SK-N-SH treated with all-trans-retinoic acid at 6 μM for 48 hours (cell line): Measurements from ENCODE around the gene SVIL.

Experiments used
- ATAC-seq: fragments of 200-7000 bp; cut with Tn5 transposase; 3 replicates; pipeline ENCODE4 v1.9.1; 2020; ENCODE audit warnings: mild to moderate bottlenecking, moderate library complexity
- ARNTL ChIP-seq: fragments of 450-650 bp; formaldehyde crosslinking; IDR thresholded peaks from 2 replicates; pipeline ENCODE4 v1.5.0; 2020; ENCODE audit warnings: low read depth, mild to moderate bottlenecking, moderate library complexity, borderline replicate concordance
- BACH2 ChIP-seq: fragments of 250-450 bp; sonication (Bioruptor Pico); IDR thresholded peaks from 2 replicates; pipeline ENCODE4 v1.9.0; 2021; ENCODE audit warnings: mild to moderate bottlenecking, borderline replicate concordance
- CREB5 ChIP-seq: fragments of 250-450 bp; sonication (Bioruptor Pico); IDR thresholded peaks from 2 replicates; pipeline ENCODE4 v1.5.1; 2020; ENCODE audit warnings: low read depth, mild to moderate bottlenecking, moderate library complexity
- CSRNP3 ChIP-seq: fragments of 250-450 bp; sonication (Bioruptor Pico); IDR thresholded peaks from 2 replicates; pipeline ENCODE4 v1.5.1; 2021; ENCODE audit warnings: mild to moderate bottlenecking, moderate library complexity
- ESRRG ChIP-seq: fragments of 250-450 bp; sonication (Bioruptor Pico); IDR thresholded peaks from 2 replicates; pipeline ENCODE4 v1.6.1; 2021; ENCODE audit warnings: mild to moderate bottlenecking
- GLIS3 ChIP-seq: fragments of 250-450 bp; sonication (Bioruptor Pico); IDR thresholded peaks from 2 replicates; pipeline ENCODE4 v1.5.0; 2020; ENCODE audit warnings: mild to moderate bottlenecking, moderate library complexity
- ISL1 ChIP-seq: fragments of 250-450 bp; sonication (Bioruptor Pico); IDR thresholded peaks from 2 replicates; pipeline ENCODE4 v2.1.2; 2022; ENCODE audit warnings: mild to moderate bottlenecking, moderate library complexity
- OSR1 ChIP-seq: fragments of 250-450 bp; sonication (Bioruptor Pico); IDR thresholded peaks from 2 replicates; pipeline ENCODE4 v1.8.0; 2022; ENCODE audit warnings: moderate library complexity, mild to moderate bottlenecking, inconsistent platforms
- PATZ1 ChIP-seq: fragments of 250-450 bp; sonication (Bioruptor Pico); IDR thresholded peaks from 2 replicates; pipeline ENCODE4 v1.8.0; 2020; ENCODE audit warnings: mild to moderate bottlenecking, moderate library complexity, borderline replicate concordance
- POU6F1 ChIP-seq: fragments of 250-450 bp; sonication (Bioruptor Pico); IDR thresholded peaks from 2 replicates; pipeline ENCODE4 v1.8.0; 2021; ENCODE audit warnings: low read depth, mild to moderate bottlenecking, moderate library complexity, borderline replicate concordance
- PPARA ChIP-seq: fragments of 250-450 bp; sonication (Bioruptor Pico); IDR thresholded peaks from 2 replicates; pipeline ENCODE4 v1.5.0; 2020; ENCODE audit warnings: mild to moderate bottlenecking, borderline replicate concordance
- RARB ChIP-seq: fragments of 250-450 bp; sonication (Bioruptor Pico); IDR thresholded peaks from 2 replicates; pipeline ENCODE4 v1.8.0; 2021; ENCODE audit warnings: mild to moderate bottlenecking, moderate library complexity
- SNAI2 ChIP-seq: fragments of 250-450 bp; sonication (Bioruptor Pico); IDR thresholded peaks from 2 replicates; pipeline ENCODE4 v1.5.0; 2020; ENCODE audit warnings: mild to moderate bottlenecking, moderate library complexity
- TCF4 ChIP-seq: fragments of 250-450 bp; sonication (Bioruptor Pico); IDR thresholded peaks from 2 replicates; pipeline ENCODE4 v1.8.0; 2021; ENCODE audit warnings: mild to moderate bottlenecking, moderate library complexity, borderline replicate concordance
- TOX ChIP-seq: fragments of 250-450 bp; sonication (Bioruptor Pico); IDR thresholded peaks from 2 replicates; pipeline ENCODE4 v1.8.0; 2021; ENCODE audit warnings: mild to moderate bottlenecking, moderate library complexity, borderline replicate concordance
- TSHZ2 ChIP-seq: fragments of 250-450 bp; sonication (Bioruptor Pico); IDR thresholded peaks from 2 replicates; pipeline ENCODE4 v1.5.0; 2020; ENCODE audit warnings: mild to moderate bottlenecking, moderate library complexity
- ZC3H10 ChIP-seq: fragments of 250-450 bp; sonication (Bioruptor Pico); IDR thresholded peaks from 2 replicates; pipeline ENCODE4 v1.5.1; 2021; ENCODE audit warnings: mild to moderate bottlenecking, moderate library complexity
- ZNF565 ChIP-seq: fragments of 450-650 bp; formaldehyde crosslinking; conservative IDR thresholded peaks from 2 replicates; pipeline ENCODE4 v1.5.0; 2020; ENCODE audit warnings: low read depth, mild to moderate bottlenecking, moderate library complexity
- ZNF70 ChIP-seq: fragments of 450-650 bp; formaldehyde crosslinking; IDR thresholded peaks from 2 replicates; pipeline ENCODE4 v1.5.0; 2020; ENCODE audit warnings: mild to moderate bottlenecking, moderate library complexity
- ZNF8 ChIP-seq: fragments of 450-650 bp; formaldehyde crosslinking; IDR thresholded peaks from 2 replicates; pipeline ENCODE4 v1.5.0; 2020; ENCODE audit warnings: mild to moderate bottlenecking, moderate library complexity

SVIL gene

GRCh38 chr10:29680091-29680490 is 45.3 kb upstream of the SVIL start (continued):
- TF ChIP-seq CSRNP3 (no peak), PATZ1 (no peak), PPARA (CRISPR knock-in tag) (no peak), TCF4 (CRISPR knock-in tag) (no peak), TOX (no peak)

- no peak for ATAC-seq
These were observed 42.0 kb upstream of the SVIL start for GRCh38 chr10:29676732-29677131.

GRCh38 chr10:29675984-29676383 is 41.2 kb upstream of the SVIL start:
- TF ChIP-seq PATZ1 (no peak), ZNF565 (CRISPR knock-in tag) (no peak), POU6F1 (CRISPR knock-in tag) (no peak), ZNF70 (CRISPR knock-in tag) (no peak), SNAI2 (CRISPR knock-in tag) (no peak), CREB5 (CRISPR knock-in tag) (no peak), GLIS3 (CRISPR knock-in tag) (no peak), OSR1 (CRISPR knock-in tag) (no peak), RARB (CRISPR knock-in tag) (no peak), ARNTL (CRISPR knock-in tag) (no peak), ZC3H10 (CRISPR knock-in tag) (no peak), ISL1 (no peak), ESRRG (CRISPR knock-in tag) (no peak), ZNF8 (CRISPR knock-in tag) (no peak), CSRNP3 (no peak), BACH2 (CRISPR knock-in tag) (no peak), TOX (no peak), TSHZ2 (no peak)
- ATAC-seq: no peak

More at GRCh38 chr10:29676732-29677131, 42.0 kb upstream of the SVIL start:
- TF ChIP-seq ZNF565 (CRISPR knock-in tag) (no peak), POU6F1 (CRISPR knock-in tag) (no peak)
